Left lung (tissue), 10 donors: ENCODE results near the gene HDGF. TPM values are rescaled to one million over a fixed set of nuclear protein-coding genes. Genes with fewer than 3 reads are reported as not detected.

ENCODE experiments used
- ATAC-seq: fragments of 200-7000 bp; cut with Tn5 transposase; one replicate; pipeline ENCODE4 v1.9.1; 2020; ENCODE audit warnings: moderate library complexity
- DNase-seq, 4 donors: peaks; one replicate each; pipeline ENCODE4 v3.0.0-alpha.2; 2013 to 2020
- H3K27ac ChIP-seq, 2 donors: fragments of 200-600 bp; sonication (generic) in 1 of 2; one replicate each; pipeline versions ENCODE4 v1.5.0 to v1.8.0; 2020 to 2021
- H3K27me3 ChIP-seq, 2 donors: fragments of 200-600 bp; sonication (generic) in 1 of 2; one replicate each; pipeline versions ENCODE4 v1.5.0 to v1.8.0; 2020 to 2021
- H3K36me3 ChIP-seq, 2 donors: fragments of 200-600 bp; sonication (generic) in 1 of 2; one replicate each; pipeline versions ENCODE4 v1.5.0 to v1.8.0; 2020 to 2021
- H3K4me1 ChIP-seq, 2 donors: fragments of 200-600 bp; one replicate each; pipeline ENCODE4 v1.8.0; 2021
- H3K4me3 ChIP-seq, 2 donors: fragments of 200-600 bp; sonication (generic) in 1 of 2; one replicate each; pipeline versions ENCODE4 v1.5.0 to v1.8.0; 2020 to 2021; ENCODE audit warnings: mild to moderate bottlenecking in 1 of 2
- H3K9me3 ChIP-seq, 2 donors: fragments of 200-600 bp; sonication (generic) in 1 of 2; one replicate each; pipeline versions ENCODE4 v1.5.0 to v1.8.0; 2020 to 2021
- CTCF ChIP-seq, 2 donors: fragments of 200-600 bp; sonication (generic) in 1 of 2; IDR thresholded peaks; one replicate each; pipeline versions ENCODE4 v1.5.0 to v1.8.0; 2021; ENCODE audit warnings: antibody characterized with exemption in 2 of 2
- intact Hi-C, 2 donors: fragments of 100-400 bp; cut with DNase I; formaldehyde crosslinking; loops; one replicate each; pipeline versions ENCODE4 v1.11.2 to v1.14.2; 2022
- polyA plus RNA-seq, 6 donors: library from polyadenylated mRNA; unstranded; fragments of 120-200 nt; gene quantifications; one replicate each; pipeline ENCODE4 v1.2.1, GENCODE V29; 2013; ENCODE audit not compliant: insufficient read length in 6 of 6
- total RNA-seq, 2 donors: library from RNA; stranded (reverse); fragmentation: NEBNext Ultra II Directional; extraction: Animal tissue kit (Norgen Biotek cat#: 25700); gene quantifications; one replicate each; pipeline ENCODE4 v1.2.1, GENCODE V29; 2021
- donor health status: DM: no; HTN: yes; CAD: no.
- donor health status: DM: no; HTN: no; CAD: no.

Gene HDGF
- total and polyA plus RNA-seq, 8 donors, result 139 to 260 (median 229) TPM

- no peaks in the 10 kb centered on the region for H3K9me3 ChIP-seq
- H3K27ac ChIP-seq, result peak within 1 kb of the TSS; percentile 89 to 91
- ATAC-seq (peak; percentile 96), DNase-seq (peak; percentile 96 to 99 (median 98))
- no peak for TF ChIP-seq CTCF (IDR thresholded peaks at IDR 0.05)
- intact Hi-C loops, result no loop called here
- H3K36me3 ChIP-seq, result peaks cover 0 to 60% of the 10 kb centered on the region in 2 donors
- peaks cover 7 to 54% of the 10 kb centered on the region in 2 donors for H3K4me1 ChIP-seq
- no peaks in the 10 kb centered on the region for H3K27me3 ChIP-seq
- peak within 1 kb of the TSS; percentile 83 to 90 for H3K4me3 ChIP-seq
These were observed 10.6 kb downstream of the HDGF start, which contains the start of gene MRPL24 for GRCh38 chr1:156740741-156741480. Gene MRPL24, minus strand, starts transcription at chr1:156741088. Its CDS starts 2,384 bp downstream, at chr1:156738704.

- H3K27ac ChIP-seq, result peak overlapping the region in 1 of 2 donors; percentile 89
- ATAC-seq, result peak; percentile 5
These were observed 11.2 kb downstream of the HDGF start for GRCh38 chr1:156740237-156740740.

GRCh38 chr1:156738916-156739315, 12.6 kb downstream of the HDGF start:
- peaks cover 0 to 55% of the 10 kb centered on the region in 2 donors for H3K36me3 ChIP-seq

More at GRCh38 chr1:156740237-156740740, 11.2 kb downstream of the HDGF start:
- no peaks in the 10 kb centered on the region for H3K9me3 ChIP-seq
- no peak for DNase-seq
- intact Hi-C loops, result no loop called here
- no peak for TF ChIP-seq CTCF (IDR thresholded peaks at IDR 0.05)
- H3K4me1 ChIP-seq, result peaks cover 5 to 48% of the 10 kb centered on the region in 2 donors
- H3K27me3 ChIP-seq, result no peaks in the 10 kb centered on the region
- H3K36me3 ChIP-seq, result peaks cover 0 to 62% of the 10 kb centered on the region in 2 donors
- peak overlapping the region; percentile 83 to 90 for H3K4me3 ChIP-seq

GRCh38 chr1:156738407-156738806, 13.1 kb downstream of the HDGF start:
- intact Hi-C loops, result loop anchor here in 1 of 2 donors (5.0 kb wide), 1 partner anchor 34 kb away; no protein-coding TSS in a partner anchor
- H3K27me3 ChIP-seq, result no peaks in the 10 kb centered on the region
- H3K36me3 ChIP-seq, result peaks cover 0 to 55% of the 10 kb centered on the region in 2 donors
- no peak for ATAC-seq
- no peak overlapping the region for H3K27ac ChIP-seq
- no peaks in the 10 kb centered on the region for H3K9me3 ChIP-seq
- no peak for TF ChIP-seq CTCF (IDR thresholded peaks at IDR 0.05)
- no peak for DNase-seq
- no peak overlapping the region for H3K4me3 ChIP-seq
- H3K4me1 ChIP-seq, result peaks cover 5 to 29% of the 10 kb centered on the region in 2 donors

More at GRCh38 chr1:156738916-156739315, 12.6 kb downstream of the HDGF start:
- Histone ChIP-seq H3K9me3 (no peaks in the 10 kb centered on the region), H3K27ac (no peak overlapping the region), H3K27me3 (no peaks in the 10 kb centered on the region), H3K4me1 (peaks cover 5 to 34% of the 10 kb centered on the region in 2 donors), H3K4me3 (no peak overlapping the region)
- DNase-seq (no peak), ATAC-seq (no peak)
- intact Hi-C loops, result loop anchor here in 1 of 2 donors (5.0 kb wide), 1 partner anchor 33 kb away; no protein-coding TSS in a partner anchor
- no peak for TF ChIP-seq CTCF (IDR thresholded peaks at IDR 0.05)

DNA sequence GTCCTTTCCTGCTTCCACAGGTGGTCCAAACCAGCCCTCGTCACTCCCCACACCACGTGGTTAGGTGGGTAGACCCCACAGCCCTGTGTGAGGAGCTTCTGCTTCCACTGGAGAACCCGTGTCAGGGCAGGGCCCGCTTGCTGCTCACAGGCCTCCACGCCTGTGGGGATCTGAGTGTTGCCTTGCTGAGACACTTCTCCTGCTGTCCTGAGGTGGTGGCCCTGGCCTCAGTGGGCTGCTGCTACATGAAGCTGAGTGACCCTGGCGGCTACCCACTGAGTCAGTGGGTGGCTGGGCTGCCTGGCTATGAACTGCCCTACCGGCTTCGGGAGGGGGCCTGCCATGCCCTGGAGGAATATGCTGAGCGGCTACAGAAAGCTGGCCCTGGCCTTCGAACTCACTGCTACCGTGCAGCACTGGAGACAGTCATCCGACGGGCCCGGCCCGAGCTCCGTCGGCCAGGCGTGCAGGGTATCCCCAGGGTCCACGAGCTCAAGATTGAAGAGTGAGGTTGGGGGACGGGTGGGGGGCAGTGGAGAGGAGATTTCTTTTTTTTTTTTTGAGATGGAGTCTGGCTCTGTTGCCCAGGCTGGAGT, 17.4 kb downstream of the HDGF start:
- intact Hi-C loops, result no loop called here
- no peaks in the 10 kb centered on the region for H3K9me3 ChIP-seq
- no peak overlapping the region for H3K27ac ChIP-seq
- H3K4me3 ChIP-seq, result no peak overlapping the region
- no peaks in the 10 kb centered on the region for H3K27me3 ChIP-seq
- peaks cover 5 to 12% of the 10 kb centered on the region in 2 donors for H3K4me1 ChIP-seq
- DNase-seq, result no peak
- no peak for ATAC-seq
- H3K36me3 ChIP-seq, result peaks cover 0 to 59% of the 10 kb centered on the region in 2 donors
- TF ChIP-seq CTCF (IDR thresholded peaks at IDR 0.05), result no peak
